HepG2 (cell line): ENCODE measurements around the gene AP2A2. TPM values are rescaled to one million over a fixed set of nuclear protein-coding genes. Genes with fewer than 3 reads are reported as not detected.

Experiments used
- ATAC-seq: fragments of 200-7000 bp; cut with Tn5 transposase; 3 replicates; pipeline ENCODE4 v1.9.1; 2020; ENCODE audit warnings: mild to moderate bottlenecking, moderate library complexity
- BruUV-seq: library from RNA; stranded (reverse); fragments of 400-500 nt; replicated peaks from 2 replicates; lab custom pipeline; 2021; lab: Mats Ljungman, UMichigan
- CTCF ChIA-PET: fragments of 300-600 bp; formaldehyde crosslinking; extraction: SDS; loops from one replicate; lab custom pipeline; 2021; ENCODE audit warnings: low total read pairs, inconsistent platforms, low intra/inter-chr PET ratio; lab: Yijun Ruan, JAX
- POLR2A ChIA-PET: fragments of 350-600 bp; sonication (Branson Sonifier 250); formaldehyde crosslinking; loops from one replicate; lab custom pipeline; 2020; ENCODE audit warnings: antibody characterized with exemption, inconsistent platforms; lab: Yijun Ruan, JAX
- DNase-seq: peaks from one replicate; pipeline ENCODE4 v3.0.0-alpha.2; 2015; ENCODE audit warnings: low spot score
- FAIRE-seq: peaks from 3 replicates; lab custom pipeline; 2011; peaks lifted over from hg19 to GRCh38; lab: Jason Lieb, UNC
- H2AFZ ChIP-seq: one replicate; pipeline ENCODE4 v1.6.1; 2011; ENCODE audit warnings: low read length, inconsistent platforms
- H3K27ac ChIP-seq: fragments of 300-600 bp; 3 replicates; pipeline ENCODE4 v1.8.0; 2011; ENCODE audit warnings: mixed run types, mild to moderate bottlenecking, mixed read lengths, low read length, inconsistent platforms; ENCODE audit not compliant: insufficient read depth; ENCODE audit errors: extremely low read length
- H3K27me3 ChIP-seq, 2 experiments: fragments of 200-600 bp in 1 of 2; 2 replicates in 1 of 2; 3 replicates in 1 of 2; pipeline versions ENCODE4 v1.6.0 to v1.8.0; 2011; ENCODE audit warnings: low read length in 2 of 2, mild to moderate bottlenecking in 2 of 2, moderate library complexity in 2 of 2, inconsistent platforms in 1 of 2; ENCODE audit not compliant: insufficient read depth in 2 of 2, control insufficient read depth in 1 of 2
- H3K36me3 ChIP-seq, 2 experiments: fragments of 200-600 bp in 1 of 2; replicated peaks in 1 of 2; 2 replicates in 1 of 2; 3 replicates in 1 of 2; pipeline versions ENCODE4 v1.5.1 to v1.8.0; 2011; ENCODE audit warnings: low read length in 2 of 2, inconsistent platforms in 1 of 2; ENCODE audit not compliant: insufficient read depth in 2 of 2, control insufficient read depth in 1 of 2
- H3K4me1 ChIP-seq: 2 replicates; pipeline ENCODE4 v1.5.1; 2012; ENCODE audit warnings: low read length, inconsistent platforms; ENCODE audit not compliant: insufficient read depth
- H3K4me2 ChIP-seq: 2 replicates; pipeline ENCODE4 v1.6.0; 2011; ENCODE audit warnings: low read depth, low read length, inconsistent platforms
- H3K4me3 ChIP-seq, 3 experiments: fragments of 200-600 bp in 1 of 3; sonication (generic), shearing (Covaris generic) in 1 of 3; replicated peaks in 1 of 3; 2 replicates each; pipeline ENCODE4 v1.5.1; 2011 to 2016; ENCODE audit warnings: low read length in 3 of 3, inconsistent platforms in 2 of 3, low read depth in 2 of 3, mild to moderate bottlenecking in 2 of 3, control low read depth in 1 of 3, mixed read lengths in 1 of 3; ENCODE audit not compliant: insufficient read depth in 1 of 3
- H3K79me2 ChIP-seq: one replicate; pipeline ENCODE4 v1.6.1; 2011; ENCODE audit warnings: low read length, inconsistent platforms; ENCODE audit not compliant: insufficient read depth
- H3K9ac ChIP-seq: 2 replicates; pipeline ENCODE4 v1.6.0; 2011; ENCODE audit warnings: mild to moderate bottlenecking, low read depth, low read length, inconsistent platforms; ENCODE audit not compliant: insufficient read depth
- H3K9me3 ChIP-seq: 2 replicates; pipeline ENCODE4 v1.5.1; 2012; ENCODE audit warnings: mild to moderate bottlenecking, low read length
- H4K20me1 ChIP-seq: 2 replicates; pipeline ENCODE4 v1.6.0; 2011; ENCODE audit warnings: inconsistent platforms, mild to moderate bottlenecking, low read length, moderate library complexity; ENCODE audit not compliant: insufficient read depth
- GLI4 ChIP-seq: sonication (generic); formaldehyde crosslinking; IDR thresholded peaks from 2 replicates; pipeline ENCODE4 v1.5.1; 2020; ENCODE audit warnings: missing genetic modification reagents, mild to moderate bottlenecking, moderate library complexity, borderline replicate concordance
- HNRNPL ChIP-seq: fragments of 200-400 bp; formaldehyde crosslinking; IDR thresholded peaks from 2 replicates; pipeline ENCODE4 v1.6.1; 2017; ENCODE audit warnings: mild to moderate bottlenecking, low read depth, low read length
- KDM6A ChIP-seq: IDR thresholded peaks from 2 replicates; pipeline ENCODE4 v1.6.1; 2016; ENCODE audit warnings: low read depth
- MAFF ChIP-seq: IDR thresholded peaks from 2 replicates; pipeline ENCODE4 v1.6.1; 2011; ENCODE audit warnings: low read depth, low read length, improper control_type of control experiment
- MED13 ChIP-seq: sonication (generic); formaldehyde crosslinking; IDR thresholded peaks from 2 replicates; pipeline ENCODE4 v1.5.0; 2020; ENCODE audit warnings: missing genetic modification reagents
- MEIS2 ChIP-seq: sonication (generic); formaldehyde crosslinking; IDR thresholded peaks from 2 replicates; pipeline ENCODE4 v1.9.0; 2021; ENCODE audit warnings: mild to moderate bottlenecking, missing genetic modification reagents
- MXD1 ChIP-seq: sonication (generic); formaldehyde crosslinking; IDR thresholded peaks from 2 replicates; pipeline ENCODE4 v1.4.0; 2020; ENCODE audit warnings: mild to moderate bottlenecking, missing genetic modification reagents
- MXI1 ChIP-seq: IDR thresholded peaks from 3 replicates; pipeline ENCODE4 v1.6.1; 2012; ENCODE audit warnings: low read depth, low read length, inconsistent platforms, borderline replicate concordance
- MYC ChIP-seq: sonication (generic); formaldehyde crosslinking; IDR thresholded peaks from 2 replicates; pipeline ENCODE4 v1.9.0; 2021; ENCODE audit warnings: missing genetic modification reagents, borderline replicate concordance
- PCBP1 ChIP-seq: fragments of 200-400 bp; formaldehyde crosslinking; IDR thresholded peaks from 2 replicates; pipeline ENCODE4 v1.6.1; 2017; ENCODE audit warnings: mild to moderate bottlenecking, low read depth, low read length, borderline replicate concordance
- RARG ChIP-seq: sonication (generic); formaldehyde crosslinking; IDR thresholded peaks from 2 replicates; pipeline ENCODE4 v1.4.0; 2020; ENCODE audit warnings: low read depth, mild to moderate bottlenecking, missing genetic modification reagents
- SYNCRIP ChIP-seq: fragments of 200-400 bp; formaldehyde crosslinking; IDR thresholded peaks from 2 replicates; pipeline ENCODE4 v1.6.1; 2018; ENCODE audit warnings: mild to moderate bottlenecking, low read depth, low read length; ENCODE audit not compliant: insufficient read depth
- THAP8 ChIP-seq: sonication (generic); formaldehyde crosslinking; IDR thresholded peaks from 2 replicates; pipeline ENCODE4 v1.5.1; 2020; ENCODE audit warnings: missing genetic modification reagents, mild to moderate bottlenecking, borderline replicate concordance
- XRCC5 ChIP-seq: fragments of 200-400 bp; formaldehyde crosslinking; optimal IDR thresholded peaks from 2 replicates; pipeline ENCODE3; 2017; ENCODE audit warnings: mild to moderate bottlenecking, low read length
- YEATS4 ChIP-seq: sonication (generic); formaldehyde crosslinking; IDR thresholded peaks from 2 replicates; pipeline ENCODE4 v1.4.0; 2020; ENCODE audit warnings: missing genetic modification reagents, borderline replicate concordance
- ZBTB38 ChIP-seq: sonication (generic); formaldehyde crosslinking; IDR thresholded peaks from 2 replicates; pipeline ENCODE4 v1.5.1; 2020; ENCODE audit warnings: mild to moderate bottlenecking, missing genetic modification reagents
- ZNF687 ChIP-seq: sonication (generic); formaldehyde crosslinking; IDR thresholded peaks from 2 replicates; pipeline ENCODE4 v1.5.1; 2020; ENCODE audit warnings: mild to moderate bottlenecking, missing genetic modification reagents, moderate library complexity
- ZNF777 ChIP-seq: sonication (generic); formaldehyde crosslinking; IDR thresholded peaks from 2 replicates; pipeline ENCODE4 v1.4.0; 2020; ENCODE audit warnings: missing genetic modification reagents
- ZZZ3 ChIP-seq: sonication (generic); formaldehyde crosslinking; IDR thresholded peaks from 2 replicates; pipeline ENCODE4 v1.4.0; 2020; ENCODE audit warnings: missing genetic modification reagents, mild to moderate bottlenecking, borderline replicate concordance
- WGBS: methylation state at CpG from one replicate; pipeline ENCODE4 v1.1.6; 2017; ENCODE audit warnings: low lambda C conversion rate; 5-methylcytosine and 5-hydroxymethylcytosine counted together
- in situ Hi-C: cut with HindIII; loops from 2 replicates; pipeline ENCODE4 v1.10.0; 2017; ENCODE audit warnings: low pct_unique_long_range_greater_than_20kb; ENCODE audit not compliant: extremely low pct_ligation_motif_present
- intact Hi-C: fragments of 100-400 bp; cut with micrococcal nuclease; formaldehyde crosslinking; loops from one replicate; pipeline ENCODE4 v1.10.0; 2022; ENCODE audit not compliant: unreplicated experiment
- polyA plus RNA-seq, 8 experiments: library from polyadenylated mRNA; depleted of rRNA in 3 of 8; stranded (reverse) in 7 of 8; unstranded in 1 of 8; fragments of >200 nt; fragmentation: Illumina TruSeq in 4 of 8; extraction: Trizol in 4 of 8; gene quantifications; 2 replicates each; pipeline versions ENCODE4 v1.2.1 to v1.2.3, GENCODE V29; 2011 to 2016; ENCODE audit warnings: low read depth in 4 of 8, missing spikeins in 1 of 8, mixed read lengths in 1 of 8; ENCODE audit not compliant: insufficient read depth in 1 of 8
- total RNA-seq, 5 experiments: library from RNA; depleted of rRNA; stranded (reverse); fragments of >200 nt; fragmentation: Illumina TruSeq; extraction: Trizol; gene quantifications; 2 replicates each; pipeline ENCODE4 v1.2.3, GENCODE V29; 2016; ENCODE audit warnings: low read depth in 1 of 5

AP2A2 gene
- total and polyA plus RNA-seq, 2 of the 13 experiments (the other 11 are each of a cell fraction or from before 2014, with no cell fraction given), result 25.7 to 75.7 TPM

- H3K4me2 ChIP-seq, result 0 out of 2 replicates have a peak overlapping the region, but pooled peaks have one; percentile 2
- H4K20me1 ChIP-seq, result no peaks in the 10 kb centered on the region
- ATAC-seq, result no peak
- in situ Hi-C loops, result no loop called here
- ChIA-PET POLR2A (interaction anchor here (1.5 to 1.7 kb wide), 3 partner anchors 33 to 111 kb away, joined by 3 to 5 read pairs (median 4); no protein-coding TSS in a partner anchor), CTCF (no interaction called here)
- no peak for DNase-seq
- peaks cover 46% of the 10 kb centered on the region for H3K79me2 ChIP-seq
- BruUV-seq, result no TSS peak
- H3K4me3 ChIP-seq, result no peak overlapping the region; a peak in 1 of 6 replicates
- H3K27ac ChIP-seq, result peak overlapping the region; percentile 56
- 77% methylated on average over 12 of the region's 15 CpGs for WGBS
- intact Hi-C loops, result no loop called here
- H3K27me3 ChIP-seq, result no peaks in the 10 kb centered on the region
- H3K9ac ChIP-seq, result peak overlapping the region; percentile 38
- H3K9me3 ChIP-seq, result no peaks in the 10 kb centered on the region
- peaks cover 5 to 19% of the 10 kb centered on the region in 2 experiments for H3K36me3 ChIP-seq
- H3K4me1 ChIP-seq, result peaks cover 78% of the 10 kb centered on the region
- no peak overlapping the region for H2AFZ ChIP-seq
- FAIRE-seq, result no peak
- TF ChIP-seq MED13 (no peak), ZNF777 (0 out of 2 replicates have a peak, but pooled peaks have one; percentile 35), PCBP1 (no peak), HNRNPL (0 out of 2 replicates have a peak, but pooled peaks have one; percentile 37), ZZZ3 (CRISPR knock-in tag) (no peak), MEIS2 (CRISPR knock-in tag) (no peak), KDM6A (CRISPR knock-in tag) (no peak), GLI4 (CRISPR knock-in tag) (no peak), YEATS4 (0 out of 2 replicates have a peak, but pooled peaks have one; percentile 6), XRCC5 (no peak), SYNCRIP (no peak), MYC (peak; percentile 17; the same call in 1 of the 2 replicates), MXD1 (CRISPR knock-in tag) (0 out of 2 replicates have a peak, but pooled peaks have one; percentile 47), ZBTB38 (CRISPR knock-in tag) (0 out of 2 replicates have a peak, but pooled peaks have one; percentile 10), ZNF687 (CRISPR knock-in tag) (0 out of 2 replicates have a peak, but pooled peaks have one; percentile 23), MXI1 (no peak), MAFF (no peak), RARG (no peak), THAP8 (no peak)
Measured at GRCh38 chr11:955154-956063, 29.7 kb downstream of the AP2A2 start.
